PC-3 (cell line): ENCODE measurements around the gene UBE2S.
A peak's percentile ranks its signal among the peaks of the same experiment; 100 is the strongest.

ENCODE experiments used
- EZH2 ChIP-seq: fragments of 300-600 bp; sonication (generic); IDR thresholded peaks from one replicate; pipeline ENCODE4 v1.6.1; 2017; ENCODE audit warnings: antibody characterized with exemption, mild to moderate bottlenecking, low read length; ENCODE audit not compliant: unreplicated experiment
- EZH2phosphoT487 ChIP-seq: fragments of 300-600 bp; sonication (generic); IDR thresholded peaks from 2 replicates; pipeline ENCODE4 v1.6.1; 2018; ENCODE audit warnings: mild to moderate bottlenecking, antibody characterized with exemption, low read length, borderline replicate concordance

DNA sequence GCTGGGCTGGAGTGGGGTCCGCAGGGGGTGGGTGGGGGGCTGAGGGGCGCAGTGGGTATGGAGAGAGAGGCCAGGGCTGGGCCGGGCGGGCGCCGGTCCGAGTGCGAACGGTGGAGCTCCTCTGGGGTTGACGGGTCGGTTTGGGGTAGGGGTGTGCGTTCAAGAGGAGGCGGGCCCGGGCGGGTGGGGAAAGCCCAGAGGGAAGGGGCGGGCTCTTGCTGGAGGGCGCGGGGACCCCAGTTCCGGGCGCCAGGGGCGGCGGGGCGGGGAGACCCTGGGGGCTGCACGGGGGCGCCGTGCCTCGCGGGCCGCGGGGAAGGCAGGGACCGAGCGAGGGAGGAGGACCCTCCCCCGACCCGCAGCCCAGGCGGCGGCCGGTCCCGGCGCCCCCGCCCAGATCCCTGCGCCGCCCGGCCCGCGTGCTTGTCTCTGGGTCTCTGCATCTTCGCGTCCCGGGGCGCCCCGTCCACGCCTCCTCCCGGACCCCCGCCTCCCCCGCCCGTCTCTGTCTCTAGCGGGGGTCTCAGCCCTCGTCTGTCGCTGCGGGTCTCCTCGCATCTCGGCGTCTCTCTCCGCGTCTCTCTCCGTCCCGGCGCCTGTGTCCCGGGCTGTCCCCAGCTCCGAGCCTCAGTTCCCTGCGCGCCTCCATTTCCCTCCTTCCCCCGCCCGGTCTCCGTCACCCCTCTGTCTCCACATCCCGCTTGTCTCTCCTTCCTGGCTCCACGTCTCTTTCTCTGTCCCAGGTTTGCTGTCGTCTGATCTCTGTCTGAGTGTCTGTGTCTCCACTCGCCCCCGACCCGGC is 43.8 kb upstream of the UBE2S start:
- TF ChIP-seq EZH2: peak; percentile 96
- TF ChIP-seq EZH2phosphoT487: peak; percentile 18; the same call in 1 of the 2 replicates
